Right atrium auricular region (tissue), 2 donors: ENCODE data around the gene NELL1. TPM values are rescaled to one million over a fixed set of nuclear protein-coding genes. Genes with fewer than 3 reads are reported as not detected.

Experiments
- DNase-seq: peaks from one replicate; pipeline ENCODE4 v3.0.0-alpha.2; 2019; ENCODE audit warnings: low spot score
- H3K27ac ChIP-seq, 2 donors: fragments of 200-600 bp; sonication (generic); 1 replicate in 1 of 2; 2 replicates in 1 of 2; pipeline ENCODE4 v1.5.1; 2016 to 2019
- H3K27me3 ChIP-seq, 2 donors: fragments of 200-600 bp; sonication (generic); one replicate each; pipeline versions ENCODE4 v1.5.1 to v1.6.0; 2017 to 2019
- H3K36me3 ChIP-seq: fragments of 200-600 bp; sonication (generic); one replicate; pipeline ENCODE4 v1.5.1; 2016
- H3K4me1 ChIP-seq, 2 donors: fragments of 200-600 bp; sonication (generic); one replicate each; pipeline versions ENCODE4 v1.5.1 to v1.6.0; 2017 to 2019
- H3K4me3 ChIP-seq, 2 donors: fragments of 200-600 bp; sonication (generic); 1 replicate in 1 of 2; 2 replicates in 1 of 2; pipeline ENCODE4 v1.5.1; 2017 to 2019; ENCODE audit warnings: mild to moderate bottlenecking in 1 of 2, moderate library complexity in 1 of 2
- H3K9me3 ChIP-seq, 2 donors: fragments of 200-600 bp; sonication (generic); one replicate each; pipeline ENCODE4 v1.5.1; 2019
- total RNA-seq, 2 donors: library from RNA; depleted of rRNA; stranded (reverse); fragments of >200 nt; gene quantifications; one replicate each; pipeline ENCODE4 v1.1.0, GENCODE V29; 2016
- TF ChIP-seq, protein P1 (sequence below), 2 donors: fragments of 200-600 bp; sonication (generic); IDR thresholded peaks; one replicate each; pipeline ENCODE4 v1.5.1; 2019; ENCODE audit warnings: antibody characterized with exemption in 2 of 2

NELL1 gene
- total RNA-seq, 2 donors from 2014 or later, result not detected

GRCh38 chr11:20864628-20865027, 195.2 kb downstream of the NELL1 start:
- no peak for DNase-seq
- Histone ChIP-seq H3K9me3 (no peaks in the 10 kb centered on the region), H3K4me3 (no peak overlapping the region), H3K36me3 (no peaks in the 10 kb centered on the region), H3K27ac (no peak overlapping the region), H3K27me3 (no peaks in the 10 kb centered on the region), H3K4me1 (no peaks in the 10 kb centered on the region)
- TF ChIP-seq, protein P1, sequence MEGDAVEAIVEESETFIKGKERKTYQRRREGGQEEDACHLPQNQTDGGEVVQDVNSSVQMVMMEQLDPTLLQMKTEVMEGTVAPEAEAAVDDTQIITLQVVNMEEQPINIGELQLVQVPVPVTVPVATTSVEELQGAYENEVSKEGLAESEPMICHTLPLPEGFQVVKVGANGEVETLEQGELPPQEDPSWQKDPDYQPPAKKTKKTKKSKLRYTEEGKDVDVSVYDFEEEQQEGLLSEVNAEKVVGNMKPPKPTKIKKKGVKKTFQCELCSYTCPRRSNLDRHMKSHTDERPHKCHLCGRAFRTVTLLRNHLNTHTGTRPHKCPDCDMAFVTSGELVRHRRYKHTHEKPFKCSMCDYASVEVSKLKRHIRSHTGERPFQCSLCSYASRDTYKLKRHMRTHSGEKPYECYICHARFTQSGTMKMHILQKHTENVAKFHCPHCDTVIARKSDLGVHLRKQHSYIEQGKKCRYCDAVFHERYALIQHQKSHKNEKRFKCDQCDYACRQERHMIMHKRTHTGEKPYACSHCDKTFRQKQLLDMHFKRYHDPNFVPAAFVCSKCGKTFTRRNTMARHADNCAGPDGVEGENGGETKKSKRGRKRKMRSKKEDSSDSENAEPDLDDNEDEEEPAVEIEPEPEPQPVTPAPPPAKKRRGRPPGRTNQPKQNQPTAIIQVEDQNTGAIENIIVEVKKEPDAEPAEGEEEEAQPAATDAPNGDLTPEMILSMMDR (IDR thresholded peaks at IDR 0.05), result no peak

- no peaks in the 10 kb centered on the region for H3K27me3 ChIP-seq
- no peaks in the 10 kb centered on the region for H3K36me3 ChIP-seq
- H3K4me3 ChIP-seq, result no peak overlapping the region
- no peaks in the 10 kb centered on the region for H3K4me1 ChIP-seq
- no peaks in the 10 kb centered on the region for H3K9me3 ChIP-seq
- H3K27ac ChIP-seq, result no peak overlapping the region
- TF ChIP-seq, protein P1 (IDR thresholded peaks at IDR 0.05), result no peak
- no peak for DNase-seq
These were observed 195.8 kb downstream of the NELL1 start for GRCh38 chr11:20865161-20865560.

- DNase-seq, result no peak
- no peaks in the 10 kb centered on the region for H3K4me1 ChIP-seq
These were observed 199.7 kb downstream of the NELL1 start for GRCh38 chr11:20869123-20869522.

GRCh38 chr11:20873054-20873453, 203.7 kb downstream of the NELL1 start:
- TF ChIP-seq, protein P1 (IDR thresholded peaks at IDR 0.05), result peak in 1 of 2 donors; percentile 23
- H3K4me1 ChIP-seq, result no peaks in the 10 kb centered on the region

More at GRCh38 chr11:20869123-20869522, 199.7 kb downstream of the NELL1 start:
- Histone ChIP-seq H3K27me3 (no peaks in the 10 kb centered on the region), H3K4me3 (no peak overlapping the region), H3K36me3 (no peaks in the 10 kb centered on the region), H3K9me3 (no peaks in the 10 kb centered on the region), H3K27ac (no peak overlapping the region)
- TF ChIP-seq, protein P1 (IDR thresholded peaks at IDR 0.05), result no peak

GRCh38 chr11:20874358-20874757, 205.0 kb downstream of the NELL1 start:
- Histone ChIP-seq H3K9me3 (no peaks in the 10 kb centered on the region), H3K27ac (no peak overlapping the region), H3K27me3 (no peaks in the 10 kb centered on the region), H3K4me1 (no peaks in the 10 kb centered on the region), H3K4me3 (no peak overlapping the region), H3K36me3 (no peaks in the 10 kb centered on the region)
- DNase-seq, result no peak
- TF ChIP-seq, protein P1 (IDR thresholded peaks at IDR 0.05), result no peak

More at GRCh38 chr11:20873054-20873453, 203.7 kb downstream of the NELL1 start:
- H3K9me3 ChIP-seq, result no peaks in the 10 kb centered on the region
- DNase-seq, result no peak
- no peak overlapping the region for H3K27ac ChIP-seq
- H3K36me3 ChIP-seq, result no peaks in the 10 kb centered on the region
- H3K27me3 ChIP-seq, result no peaks in the 10 kb centered on the region
- H3K4me3 ChIP-seq, result no peak overlapping the region

- no peaks in the 10 kb centered on the region for H3K4me1 ChIP-seq
- H3K9me3 ChIP-seq, result no peaks in the 10 kb centered on the region
- no peak for DNase-seq
- H3K27ac ChIP-seq, result no peak overlapping the region
- TF ChIP-seq, protein P1 (IDR thresholded peaks at IDR 0.05), result no peak
- H3K27me3 ChIP-seq, result no peaks in the 10 kb centered on the region
- no peak overlapping the region for H3K4me3 ChIP-seq
- H3K36me3 ChIP-seq, result no peaks in the 10 kb centered on the region
These were observed 206.5 kb downstream of the NELL1 start for GRCh38 chr11:20875889-20876288.
